SW480 (cell line): ENCODE measurements around the gene AOC1.
"Not testable (repeated sequence)": the region's sequence is repeated elsewhere in the genome, so short reads cannot be mapped to it uniquely, and the experiment has no call there.

Source experiments
- DNase-seq: peaks from one replicate; pipeline ENCODE4 v3.0.0-alpha.2; 2016; ENCODE audit warnings: low spot score

The AOC1 gene

DNA sequence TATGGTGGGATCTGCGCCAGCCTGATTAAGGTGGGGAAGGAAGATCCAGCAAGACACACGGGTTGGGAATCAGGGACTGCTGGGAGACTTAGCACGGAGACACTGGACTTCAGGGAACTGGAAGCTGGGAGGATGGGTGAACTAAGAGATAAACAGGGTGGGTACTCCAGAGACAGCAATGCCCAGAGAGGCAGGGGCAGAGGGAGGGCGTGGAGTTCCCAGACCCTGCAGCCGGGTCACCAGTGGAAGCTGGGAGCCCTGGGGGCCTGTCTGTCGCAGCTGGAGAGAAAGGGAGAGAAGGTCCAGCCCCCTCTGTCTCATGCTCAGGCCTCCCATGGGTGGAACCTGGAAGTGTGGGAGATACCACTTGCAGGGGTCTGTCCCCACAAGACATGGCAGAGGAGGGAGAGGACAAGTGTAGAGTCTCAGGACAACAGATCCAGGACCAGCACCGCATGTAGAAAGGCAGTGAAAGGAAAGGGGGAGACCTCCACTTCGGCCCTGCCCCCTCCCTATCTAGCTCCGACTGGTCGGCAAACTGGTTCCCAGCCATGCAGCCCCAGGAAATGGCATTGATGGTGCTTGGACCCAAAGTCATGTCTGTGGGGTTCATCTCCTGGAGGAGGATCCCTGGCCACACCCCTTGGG is 44.4 kb downstream of the AOC1 start:
- DNase-seq: no peak

DNA sequence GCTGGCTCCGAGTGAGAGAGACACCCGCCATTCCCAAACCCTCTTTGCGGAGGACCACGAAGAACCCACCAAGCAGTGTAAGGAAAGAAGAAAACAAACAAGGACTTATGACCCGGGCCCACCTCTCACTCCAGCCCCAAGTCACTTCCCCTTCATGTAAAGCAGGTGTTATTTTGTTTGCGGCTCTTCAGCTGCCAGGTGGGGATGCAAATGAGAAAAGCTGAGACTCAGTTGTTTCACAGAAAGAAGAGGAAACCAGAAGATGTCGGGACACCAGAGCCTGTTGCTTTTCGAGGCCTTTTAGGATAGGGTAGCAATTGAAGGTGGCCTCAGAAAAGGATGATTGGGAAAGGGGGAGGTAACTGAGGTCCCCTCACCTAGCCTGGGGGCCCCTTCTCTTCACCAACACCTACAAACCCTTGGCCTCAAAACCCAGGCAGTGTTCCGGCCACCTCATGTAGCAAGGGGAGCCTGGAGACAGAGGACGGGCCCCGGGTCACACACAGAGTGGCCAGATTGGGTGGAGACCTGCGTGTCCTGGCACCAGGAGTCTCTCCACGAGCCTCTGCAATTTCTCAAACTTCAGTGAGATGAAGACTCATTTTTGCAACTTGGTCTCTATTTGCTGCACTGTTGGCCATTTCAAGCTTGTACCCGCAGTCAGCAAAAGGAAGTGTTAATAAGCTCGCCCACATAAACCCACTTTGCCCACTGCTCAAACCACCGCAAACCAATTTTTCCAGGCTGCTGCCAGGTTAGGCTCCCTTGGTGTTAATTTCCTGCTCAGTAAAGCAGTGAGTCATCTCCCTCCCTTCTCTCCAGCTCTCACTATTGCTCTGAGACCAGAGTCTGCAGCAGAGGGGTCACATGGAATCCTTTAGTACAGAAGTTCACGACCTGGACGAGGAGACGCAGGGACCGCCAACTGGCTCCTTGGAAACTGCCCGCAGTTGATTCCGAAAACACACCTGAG is 45.5 kb downstream of the AOC1 start:
- peak; percentile 69 for DNase-seq

- peak; percentile 60 for DNase-seq
Measured at GRCh38 chr7:150898475-150899011, 46.2 kb downstream of the AOC1 start.

GRCh38 chr7:150900675-150901074 is 48.4 kb downstream of the AOC1 start:
- DNase-seq: no peak

GRCh38 chr7:150901160-150902035 is 49.1 kb downstream of the AOC1 start:
- no peak for DNase-seq

- DNase-seq: no peak
Measured at GRCh38 chr7:150902078-150903033, 50.0 kb downstream of the AOC1 start.

DNA sequence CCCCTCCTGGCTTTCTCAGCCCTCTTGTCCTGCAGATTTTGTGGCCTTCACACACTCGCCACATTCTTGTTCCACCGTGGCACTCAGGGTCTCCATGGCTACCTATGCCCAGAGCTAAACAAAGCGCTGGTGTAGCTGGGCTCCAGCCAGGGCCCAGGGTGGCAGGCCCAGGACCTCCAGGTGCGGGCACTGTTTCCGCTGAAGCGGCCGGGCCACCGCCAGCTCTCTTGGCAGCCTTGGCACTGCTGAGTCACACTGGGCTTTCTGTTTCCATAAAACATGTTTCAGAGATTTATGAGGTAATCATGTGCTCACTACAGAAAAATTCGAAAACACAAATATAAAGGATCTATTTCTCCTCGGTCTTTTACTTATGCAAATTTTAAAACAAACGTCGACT is 51.3 kb downstream of the AOC1 start:
- DNase-seq: no peak

DNA sequence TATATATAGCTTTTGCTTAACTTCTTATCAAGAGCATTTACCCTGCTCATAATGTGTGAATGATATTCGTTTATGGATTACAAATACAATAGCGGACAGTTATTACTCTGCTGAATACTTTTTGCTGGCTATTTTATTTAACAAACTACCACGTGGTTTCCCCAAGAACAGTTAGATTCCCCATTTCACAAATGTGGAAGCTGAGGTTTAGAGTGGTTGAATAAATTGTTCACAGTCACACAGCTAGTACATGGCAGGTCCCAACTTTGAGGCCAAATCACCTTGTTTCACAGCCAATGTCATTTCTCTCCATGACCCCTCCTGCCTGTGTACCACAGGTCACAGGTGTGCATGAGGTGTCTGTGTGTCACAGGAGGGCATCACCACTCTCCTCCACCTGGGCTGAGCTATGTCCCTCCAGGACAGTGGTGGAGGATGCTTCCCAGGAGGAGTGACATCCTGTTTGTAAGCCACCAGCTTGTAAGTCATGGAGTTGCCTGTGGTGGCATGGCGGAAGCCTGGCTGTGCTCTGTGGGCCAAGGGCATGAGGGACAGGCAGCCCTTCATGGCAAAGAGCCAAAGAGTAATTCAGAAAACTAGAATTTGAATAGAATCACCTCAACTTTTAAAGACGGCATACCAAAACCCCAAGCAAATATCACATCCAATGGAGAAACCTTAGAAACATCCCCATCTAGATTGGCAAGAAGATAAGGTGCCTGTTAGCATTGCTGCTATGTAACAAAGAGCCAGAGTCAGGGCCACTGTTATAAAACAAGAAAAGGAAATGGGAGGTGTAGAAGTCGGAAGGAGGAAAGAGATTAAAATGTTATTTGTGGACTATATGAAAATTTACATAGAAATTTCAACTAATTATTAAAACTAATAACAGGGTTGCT is 51.9 kb downstream of the AOC1 start:
- DNase-seq: no peak

DNA sequence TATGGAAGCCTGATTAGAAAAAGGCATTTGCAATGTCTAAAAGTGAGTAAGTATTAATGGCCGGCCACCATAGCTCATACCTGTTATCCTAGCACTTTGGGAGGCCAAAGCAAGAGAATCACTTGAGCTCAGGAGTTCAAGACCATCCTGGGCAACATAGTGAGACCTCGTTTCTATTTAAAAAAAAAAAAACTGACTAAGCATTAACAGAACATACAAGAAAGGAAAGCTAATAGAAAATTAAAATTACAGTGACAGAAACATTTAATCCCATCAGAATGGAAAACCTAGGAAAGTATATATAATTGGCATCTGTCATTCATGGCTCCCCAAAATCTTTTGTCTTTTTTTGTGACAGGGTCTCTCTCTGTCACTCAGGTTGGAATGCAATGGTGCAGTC is 55.9 kb downstream of the AOC1 start:
- no peak for DNase-seq

DNA sequence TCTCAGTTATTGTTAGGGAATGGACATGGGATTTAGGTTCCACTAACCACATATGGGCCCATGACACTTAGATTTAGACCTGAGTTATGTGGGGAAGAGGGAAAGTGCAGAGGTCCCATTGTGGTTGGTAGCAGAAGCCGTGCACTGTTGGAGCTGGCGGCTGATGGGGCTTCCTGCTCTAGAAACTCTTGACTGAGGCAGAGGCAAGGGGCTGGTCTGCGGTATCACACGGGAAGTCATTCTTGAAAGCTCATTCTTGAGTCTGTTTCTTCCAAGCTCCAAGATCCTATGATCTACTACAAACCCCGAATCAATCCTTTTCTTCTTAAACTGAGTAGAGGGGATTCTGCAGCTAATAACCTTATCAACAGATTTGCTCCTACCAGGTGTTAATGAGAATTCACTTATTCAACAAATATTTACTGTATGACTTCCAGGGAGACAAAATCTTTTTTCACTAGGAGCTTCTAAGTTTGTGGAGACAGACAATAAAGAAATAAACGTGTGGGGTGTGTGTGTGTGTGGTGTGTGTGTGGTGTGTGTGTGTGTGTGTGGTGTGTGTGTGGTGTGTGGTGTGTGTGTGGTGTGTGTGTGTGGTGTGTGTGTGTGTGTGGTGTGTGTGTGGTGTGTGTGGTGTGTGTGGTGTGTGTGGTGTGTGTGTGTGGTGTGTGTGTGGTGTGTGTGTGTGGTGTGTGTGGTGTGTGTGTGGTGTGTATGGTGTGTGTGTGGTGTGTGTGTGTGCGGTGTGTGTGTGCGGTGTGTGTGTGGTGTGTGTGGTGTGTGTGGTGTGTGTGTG is 57.1 kb downstream of the AOC1 start:
- no peak for DNase-seq

GRCh38 chr7:150910305-150910995 is 58.1 kb downstream of the AOC1 start:
- DNase-seq: not testable (repeated sequence)

DNA sequence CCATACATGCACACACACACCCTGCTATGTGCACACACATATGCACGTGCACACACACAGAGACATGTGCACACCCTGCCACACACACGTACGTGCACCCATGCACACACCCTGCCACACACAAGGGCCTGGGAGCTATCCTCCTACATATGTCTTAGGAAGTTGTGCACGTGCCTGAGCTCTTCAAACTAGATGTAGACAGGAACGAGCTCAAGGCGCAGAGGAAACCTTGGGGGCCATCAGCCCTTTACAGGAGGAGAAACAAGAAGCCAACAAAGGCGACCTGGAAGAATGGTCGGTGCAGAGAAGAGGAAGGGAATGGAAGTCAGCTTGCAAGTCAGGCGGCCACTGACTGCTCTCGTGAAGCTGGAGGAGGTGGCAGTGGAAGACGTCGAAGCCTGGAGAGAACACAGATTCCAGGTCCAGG is 58.7 kb downstream of the AOC1 start:
- DNase-seq: no peak
